Parathyroid adenoma (tissue), 2 donors: ENCODE results near the gene TVP23C.

Experiments
- H2AFZ ChIP-seq: fragments of 300-600 bp; sonication (generic); one replicate; pipeline ENCODE4 v1.7.0; 2017; ENCODE audit warnings: antibody characterized with exemption, mild to moderate bottlenecking
- H3K27ac ChIP-seq: fragments of 300-600 bp; sonication (generic); one replicate; pipeline ENCODE4 v1.7.0; 2017
- H3K27me3 ChIP-seq: fragments of 300-600 bp; sonication (generic); one replicate; pipeline ENCODE4 v1.7.0; 2017; ENCODE audit warnings: low read length; ENCODE audit not compliant: control insufficient read depth, insufficient read depth
- H3K36me3 ChIP-seq: fragments of 300-600 bp; sonication (generic); one replicate; pipeline ENCODE4 v1.7.0; 2017; ENCODE audit warnings: low read length; ENCODE audit not compliant: control insufficient read depth, insufficient read depth
- H3K4me1 ChIP-seq: fragments of 300-600 bp; sonication (generic); one replicate; pipeline ENCODE4 v1.7.0; 2017; ENCODE audit warnings: control low read depth
- H3K4me2 ChIP-seq: fragments of 300-600 bp; sonication (generic); one replicate; pipeline ENCODE4 v1.7.0; 2017; ENCODE audit warnings: low read length
- H3K4me3 ChIP-seq: fragments of 300-600 bp; sonication (generic); one replicate; pipeline ENCODE4 v1.7.0; 2017; ENCODE audit warnings: low read depth, low read length
- H3K79me2 ChIP-seq: fragments of 300-600 bp; sonication (generic); one replicate; pipeline ENCODE4 v1.7.0; 2017; ENCODE audit warnings: control low read depth
- H3K9ac ChIP-seq: fragments of 300-600 bp; sonication (generic); one replicate; pipeline ENCODE4 v1.7.0; 2017; ENCODE audit warnings: mild to moderate bottlenecking
- H3K9me3 ChIP-seq: fragments of 300-600 bp; sonication (generic); one replicate; pipeline ENCODE4 v1.7.0; 2017; ENCODE audit warnings: low read length; ENCODE audit not compliant: control insufficient read depth
- TF ChIP-seq, protein P1 (sequence below): fragments of 300-600 bp; sonication (generic); IDR thresholded peaks from one replicate; pipeline ENCODE4 v1.7.0; 2017; ENCODE audit warnings: antibody characterized with exemption, mild to moderate bottlenecking
- donor health status: primary hyperparathyroidism.

Gene TVP23C

DNA sequence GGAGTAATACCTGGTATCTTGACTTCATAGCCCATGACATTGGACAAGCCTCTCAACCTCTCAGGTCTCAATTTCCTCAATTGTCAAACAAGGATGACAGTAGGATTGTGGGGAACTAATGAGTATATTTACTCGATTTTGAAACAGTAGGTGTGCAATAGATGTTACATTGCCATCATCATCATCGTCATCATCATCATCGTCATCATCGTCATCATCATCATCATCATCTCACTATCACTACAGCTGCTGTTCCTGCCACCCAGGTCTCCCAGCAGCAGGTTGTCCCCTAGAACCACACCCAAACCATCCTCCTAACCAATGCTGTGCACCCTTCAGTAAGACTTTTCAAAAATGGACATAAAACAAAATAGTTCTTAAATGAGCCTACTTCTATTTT lies 71.1 kb downstream of the TVP23C start:
- TF ChIP-seq, protein P1, sequence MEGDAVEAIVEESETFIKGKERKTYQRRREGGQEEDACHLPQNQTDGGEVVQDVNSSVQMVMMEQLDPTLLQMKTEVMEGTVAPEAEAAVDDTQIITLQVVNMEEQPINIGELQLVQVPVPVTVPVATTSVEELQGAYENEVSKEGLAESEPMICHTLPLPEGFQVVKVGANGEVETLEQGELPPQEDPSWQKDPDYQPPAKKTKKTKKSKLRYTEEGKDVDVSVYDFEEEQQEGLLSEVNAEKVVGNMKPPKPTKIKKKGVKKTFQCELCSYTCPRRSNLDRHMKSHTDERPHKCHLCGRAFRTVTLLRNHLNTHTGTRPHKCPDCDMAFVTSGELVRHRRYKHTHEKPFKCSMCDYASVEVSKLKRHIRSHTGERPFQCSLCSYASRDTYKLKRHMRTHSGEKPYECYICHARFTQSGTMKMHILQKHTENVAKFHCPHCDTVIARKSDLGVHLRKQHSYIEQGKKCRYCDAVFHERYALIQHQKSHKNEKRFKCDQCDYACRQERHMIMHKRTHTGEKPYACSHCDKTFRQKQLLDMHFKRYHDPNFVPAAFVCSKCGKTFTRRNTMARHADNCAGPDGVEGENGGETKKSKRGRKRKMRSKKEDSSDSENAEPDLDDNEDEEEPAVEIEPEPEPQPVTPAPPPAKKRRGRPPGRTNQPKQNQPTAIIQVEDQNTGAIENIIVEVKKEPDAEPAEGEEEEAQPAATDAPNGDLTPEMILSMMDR, result no peak
- Histone ChIP-seq H3K9me3 (no peaks in the 10 kb centered on the region), H3K9ac (no peak overlapping the region), H3K27me3 (no peaks in the 10 kb centered on the region), H3K4me1 (no peaks in the 10 kb centered on the region), H3K79me2 (no peaks in the 10 kb centered on the region), H2AFZ (no peak overlapping the region), H3K36me3 (no peaks in the 10 kb centered on the region), H3K27ac (no peak overlapping the region), H3K4me2 (no peak overlapping the region), H3K4me3 (no peak overlapping the region)

DNA sequence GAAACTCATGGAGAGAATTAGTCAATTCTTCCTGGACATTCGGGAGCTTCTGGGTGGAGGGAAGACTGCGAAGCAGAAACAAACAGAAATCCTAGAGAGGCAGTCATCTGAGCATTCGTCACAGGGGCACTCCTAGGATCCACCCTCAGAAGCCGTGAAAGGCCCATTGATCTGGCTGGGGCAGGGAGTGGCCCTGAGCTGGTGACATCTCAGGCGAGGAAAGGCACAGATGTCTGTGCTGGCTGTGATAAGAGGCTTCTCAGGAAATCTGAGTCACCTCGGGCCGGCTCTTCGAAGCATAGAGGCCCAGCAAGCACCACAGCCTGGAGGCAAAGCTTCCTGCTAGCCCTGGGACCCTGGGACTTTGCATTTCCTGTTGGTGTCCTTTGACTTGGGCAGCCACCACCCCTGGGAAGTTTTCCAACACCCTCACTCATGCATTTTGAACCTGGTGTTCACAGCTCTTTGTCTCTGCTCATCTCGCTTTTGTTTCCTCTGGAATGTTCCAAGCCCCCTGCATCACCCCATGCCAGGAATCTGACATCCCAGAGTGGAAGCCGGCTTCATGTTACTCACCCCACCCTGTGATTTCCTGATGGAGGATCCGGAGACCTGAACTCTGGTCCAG lies 72.5 kb downstream of the TVP23C start:
- Histone ChIP-seq H3K79me2 (no peaks in the 10 kb centered on the region), H3K4me1 (no peaks in the 10 kb centered on the region), H2AFZ (no peak overlapping the region), H3K9me3 (no peaks in the 10 kb centered on the region), H3K9ac (no peak overlapping the region), H3K36me3 (no peaks in the 10 kb centered on the region), H3K27me3 (no peaks in the 10 kb centered on the region), H3K4me3 (no peak overlapping the region), H3K27ac (peak overlapping the region; percentile 62), H3K4me2 (no peak overlapping the region)
- TF ChIP-seq, protein P1, result no peak

DNA sequence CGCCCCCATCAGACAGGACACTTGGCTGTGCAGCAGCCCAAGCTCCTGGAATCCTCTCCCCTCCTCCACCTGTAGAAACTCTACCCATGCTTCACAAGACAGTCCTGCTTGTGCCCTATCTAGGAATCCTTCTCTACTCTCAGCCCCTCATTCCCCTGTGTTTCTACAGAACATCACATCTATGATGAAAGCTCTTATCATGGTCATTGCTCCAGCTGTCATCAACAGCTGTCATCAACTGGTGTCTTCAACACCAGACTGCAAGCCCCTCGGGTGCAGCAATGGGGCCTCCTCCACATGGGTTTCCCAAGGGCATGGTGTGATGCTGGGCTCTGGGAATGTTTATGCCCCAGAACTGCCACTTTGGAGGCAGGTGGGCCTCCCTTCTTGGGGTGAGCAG lies 74.7 kb downstream of the TVP23C start:
- no peaks in the 10 kb centered on the region for H3K9me3 ChIP-seq
- H3K27ac ChIP-seq, result no peak overlapping the region
- H2AFZ ChIP-seq, result no peak overlapping the region
- H3K4me3 ChIP-seq, result no peak overlapping the region
- TF ChIP-seq, protein P1, result no peak
- H3K79me2 ChIP-seq, result no peaks in the 10 kb centered on the region
- no peak overlapping the region for H3K9ac ChIP-seq
- no peaks in the 10 kb centered on the region for H3K36me3 ChIP-seq
- no peak overlapping the region for H3K4me2 ChIP-seq
- H3K4me1 ChIP-seq, result no peaks in the 10 kb centered on the region
- H3K27me3 ChIP-seq, result no peaks in the 10 kb centered on the region

DNA sequence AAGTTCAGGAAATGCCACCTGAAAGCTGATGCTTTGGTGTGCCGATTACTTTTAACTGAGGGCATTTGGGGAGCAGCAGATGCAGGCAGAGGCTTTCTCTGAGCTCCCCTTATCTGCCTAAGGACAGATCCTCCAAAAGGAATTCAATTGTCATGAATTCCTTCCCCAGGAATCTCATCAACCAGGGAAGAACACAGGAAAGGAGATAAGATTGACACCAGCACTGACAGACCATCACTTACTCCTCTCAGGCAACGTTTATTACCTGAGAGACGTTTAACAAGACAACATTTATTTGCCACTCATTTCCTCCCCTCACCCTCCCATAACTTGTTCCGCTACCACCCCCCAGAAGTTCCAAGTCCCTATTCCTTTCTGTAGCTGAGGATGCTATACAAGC lies 78.2 kb downstream of the TVP23C start:
- H3K9me3 ChIP-seq, result no peaks in the 10 kb centered on the region
- no peaks in the 10 kb centered on the region for H3K4me1 ChIP-seq
- H3K27ac ChIP-seq, result no peak overlapping the region
- TF ChIP-seq, protein P1, result no peak
- H3K9ac ChIP-seq, result no peak overlapping the region
- no peak overlapping the region for H3K4me2 ChIP-seq
- no peak overlapping the region for H2AFZ ChIP-seq
- no peak overlapping the region for H3K4me3 ChIP-seq
- H3K79me2 ChIP-seq, result no peaks in the 10 kb centered on the region
- no peaks in the 10 kb centered on the region for H3K27me3 ChIP-seq
- H3K36me3 ChIP-seq, result no peaks in the 10 kb centered on the region

DNA sequence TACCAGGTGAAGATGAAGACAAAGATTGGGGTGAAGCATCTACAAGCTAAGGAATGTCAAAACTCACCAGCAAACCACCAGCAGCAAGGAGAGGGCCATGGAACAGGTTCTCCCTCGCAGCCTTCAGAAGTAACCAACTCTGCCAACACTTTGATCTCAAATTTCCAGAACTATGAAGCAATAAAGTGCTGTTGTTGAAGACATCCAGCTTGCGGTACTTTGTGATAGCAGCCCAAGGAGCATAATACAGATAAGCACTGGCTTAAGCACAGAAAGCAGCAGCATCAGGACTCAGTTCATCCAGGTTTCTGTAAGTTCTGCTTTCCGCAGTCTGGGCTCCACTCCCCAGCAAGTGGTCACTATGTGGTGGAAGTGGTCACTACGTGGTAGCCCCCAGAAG lies 79.9 kb downstream of the TVP23C start:
- Histone ChIP-seq H3K4me2 (no peak overlapping the region), H2AFZ (no peak overlapping the region), H3K4me1 (no peaks in the 10 kb centered on the region), H3K27me3 (no peaks in the 10 kb centered on the region), H3K36me3 (no peaks in the 10 kb centered on the region), H3K9me3 (no peaks in the 10 kb centered on the region), H3K27ac (no peak overlapping the region), H3K79me2 (no peaks in the 10 kb centered on the region), H3K4me3 (no peak overlapping the region), H3K9ac (no peak overlapping the region)
- TF ChIP-seq, protein P1, result no peak
